HCT116 (cell line): ENCODE results near the gene PDE10A.

Experiments
- CTCF ChIP-seq, 3 experiments: fragments of 200-600 bp in 1 of 3; sonication (generic) in 1 of 3; IDR thresholded peaks in 2 of 3; conservative IDR thresholded peaks in 1 of 3; 2 replicates each; pipeline ENCODE4 v1.5.1; 2012 to 2017; ENCODE audit warnings: low read depth in 2 of 3, low read length in 2 of 3, antibody characterized with exemption in 1 of 3, borderline replicate concordance in 1 of 3, control low read depth in 1 of 3, mild to moderate bottlenecking in 1 of 3, mixed read lengths in 1 of 3, mixed run types in 1 of 3, moderate library complexity in 1 of 3; ENCODE audit not compliant: insufficient read depth in 1 of 3
- POLR2AphosphoS5 ChIP-seq: IDR thresholded peaks from 2 replicates; pipeline ENCODE4 v1.6.1; 2011; ENCODE audit warnings: mild to moderate bottlenecking, low read depth, low read length, moderate library complexity
- ZBTB33 ChIP-seq: IDR thresholded peaks from 2 replicates; pipeline ENCODE4 v1.6.1; 2011; ENCODE audit warnings: mild to moderate bottlenecking, low read length, moderate library complexity; ENCODE audit not compliant: insufficient replicate concordance; ENCODE audit errors: extremely low read depth
- TF ChIP-seq, protein P1 (sequence below): IDR thresholded peaks from 2 replicates; pipeline ENCODE4 v1.6.1; 2012

DNA sequence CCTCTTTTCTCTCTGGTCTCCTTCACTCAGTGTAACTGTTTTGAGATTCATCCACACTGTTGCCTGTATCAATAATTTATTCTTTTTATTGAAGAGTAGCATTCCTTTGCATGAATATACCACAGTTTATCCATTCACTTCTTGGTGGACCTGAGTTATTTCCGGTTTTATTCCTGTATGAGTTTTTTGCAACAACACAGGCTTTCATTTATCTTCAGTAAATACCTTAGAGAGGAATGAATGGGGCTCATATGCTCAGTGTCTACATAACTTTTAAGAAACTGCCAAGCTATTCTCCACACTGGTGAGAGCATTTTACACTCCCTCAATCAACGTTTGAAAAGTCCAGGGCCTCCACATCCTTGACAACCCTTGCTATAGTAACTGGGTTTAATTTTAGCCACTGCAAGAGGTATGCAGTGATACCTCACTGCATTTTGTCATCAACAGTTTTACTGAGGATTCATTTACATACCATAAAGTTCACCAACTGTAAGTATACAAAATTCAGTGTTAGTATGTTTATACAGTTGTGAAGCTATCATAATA lies 154.6 kb downstream of the PDE10A start:
- TF ChIP-seq ZBTB33 (no peak), CTCF (IDR thresholded peaks at IDR 0.05 in 2 of 3, conservative IDR thresholded peaks at IDR 0.05 in 1 of 3; ENCODE audit: borderline replicate concordance in 1 of 3, insufficient read depth in 1 of 3, low read depth in 2 of 3, low read length in 2 of 3) (no peak), POLR2AphosphoS5 (no peak)
- TF ChIP-seq, protein P1, sequence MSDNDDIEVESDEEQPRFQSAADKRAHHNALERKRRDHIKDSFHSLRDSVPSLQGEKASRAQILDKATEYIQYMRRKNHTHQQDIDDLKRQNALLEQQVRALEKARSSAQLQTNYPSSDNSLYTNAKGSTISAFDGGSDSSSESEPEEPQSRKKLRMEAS = no peak
